ENCODE measurements around the gene GMDS.

- TF ChIP-seq CTCF (IDR thresholded peaks at IDR 0.05; ENCODE audit: extremely low read depth in 1 of 2, insufficient read depth in 1 of 2, low read depth in 1 of 2, low read length in 2 of 2) = no peak
- TF ChIP-seq EZH2 (IDR thresholded peaks at IDR 0.05; ENCODE audit: borderline replicate concordance, low read depth, low read length, severe bottlenecking) = no peak
These were observed 332.7 kb downstream of the GMDS start for GRCh38 chr6:1912731-1913130.

Measured in endothelial cell of umbilical vein (primary cell).